Hepatocyte (in vitro differentiated cells): ENCODE data around the gene CDHR1. TPM values are rescaled to one million over a fixed set of nuclear protein-coding genes. Genes with fewer than 3 reads are reported as not detected.
A peak's percentile ranks its signal among the peaks of the same experiment; 100 is the strongest.

Source experiments
- DNase-seq: peaks from one replicate; pipeline ENCODE4 v3.0.0-alpha.2; 2016; ENCODE audit warnings: low spot score
- H2AFZ ChIP-seq: fragments of 200-600 bp; sonication (generic); 2 replicates; pipeline ENCODE4 v1.6.0; 2016; ENCODE audit warnings: antibody characterized with exemption, mild to moderate bottlenecking
- H3K27ac ChIP-seq: fragments of 200-600 bp; sonication (generic); 2 replicates; pipeline ENCODE4 v1.5.1; 2016; ENCODE audit warnings: mild to moderate bottlenecking
- H3K27me3 ChIP-seq: fragments of 200-600 bp; sonication (generic); 2 replicates; pipeline ENCODE4 v1.6.1; 2016
- H3K36me3 ChIP-seq: fragments of 200-600 bp; sonication (generic); replicated peaks from 2 replicates; pipeline ENCODE4 v1.5.1; 2016; ENCODE audit warnings: low read depth; ENCODE audit not compliant: insufficient read depth
- H3K4me1 ChIP-seq: fragments of 200-600 bp; sonication (generic); 2 replicates; pipeline ENCODE4 v1.5.1; 2016; ENCODE audit warnings: mild to moderate bottlenecking, moderate library complexity; ENCODE audit not compliant: insufficient read depth
- H3K4me2 ChIP-seq: fragments of 200-600 bp; sonication (generic); 2 replicates; pipeline ENCODE4 v1.6.0; 2016
- H3K4me3 ChIP-seq: fragments of 200-600 bp; sonication (generic); 2 replicates; pipeline ENCODE4 v1.5.1; 2016; ENCODE audit warnings: mild to moderate bottlenecking
- H3K79me2 ChIP-seq: fragments of 200-600 bp; sonication (generic); 2 replicates; pipeline ENCODE4 v1.6.0; 2017; ENCODE audit warnings: mild to moderate bottlenecking
- H3K9me2 ChIP-seq: fragments of 200-600 bp; sonication (generic); replicated peaks from 2 replicates; pipeline ENCODE4 v1.6.0; 2017; ENCODE audit warnings: mild to moderate bottlenecking; ENCODE audit not compliant: insufficient read depth
- H3K9me3 ChIP-seq: fragments of 200-600 bp; sonication (generic); 2 replicates; pipeline ENCODE4 v1.5.1; 2016; ENCODE audit warnings: low read depth, mild to moderate bottlenecking
- H4K20me1 ChIP-seq: fragments of 200-600 bp; sonication (generic); 2 replicates; pipeline ENCODE4 v1.6.0; 2016; ENCODE audit warnings: mild to moderate bottlenecking; ENCODE audit not compliant: insufficient read depth, poor library complexity, severe bottlenecking
- CTCF ChIP-seq: fragments of 200-600 bp; sonication (generic); IDR thresholded peaks from 2 replicates; pipeline ENCODE4 v1.5.1; 2016; ENCODE audit warnings: antibody characterized with exemption, mild to moderate bottlenecking; ENCODE audit not compliant: poor library complexity
- EZH2 ChIP-seq: fragments of 200-600 bp; sonication (generic); IDR thresholded peaks from 2 replicates; pipeline ENCODE4 v1.6.1; 2016; ENCODE audit warnings: antibody characterized with exemption, mild to moderate bottlenecking, borderline replicate concordance
- EZH2phosphoT487 ChIP-seq: fragments of 200-600 bp; sonication (generic); IDR thresholded peaks from one replicate; pipeline ENCODE4 v1.6.1; 2018; ENCODE audit warnings: antibody characterized with exemption, mild to moderate bottlenecking, low read depth, moderate library complexity; ENCODE audit not compliant: unreplicated experiment, severe bottlenecking
- WGBS: methylation state at CpG from one replicate; pipeline ENCODE4 v1.1.6; 2016; ENCODE audit warnings: low lambda C conversion rate; ENCODE audit errors: missing lambda C conversion rate; 5-methylcytosine and 5-hydroxymethylcytosine counted together
- polyA plus RNA-seq: library from polyadenylated mRNA; unstranded; fragments of >200 nt; fragmentation: Nextera tagmentation; extraction: Ambion mirVana; gene quantifications from 2 replicates; pipeline ENCODE4 v1.2.1, GENCODE V29; 2016
- total RNA-seq: library from RNA; depleted of rRNA; stranded (reverse); fragments of >200 nt; gene quantifications from 2 replicates; pipeline ENCODE4 v1.2.3, GENCODE V29; 2014

CDHR1 gene
- total and polyA plus RNA-seq, 2 experiments from 2014 or later: 0.03 TPM; not detected in 1

GRCh38 chr10:84204610-84205009 is 10.3 kb downstream of the CDHR1 start:
- H3K4me3 ChIP-seq: no peak overlapping the region
- no peak for DNase-seq
- H3K79me2 ChIP-seq: no peaks in the 10 kb centered on the region
- no peaks in the 10 kb centered on the region for H3K9me3 ChIP-seq
- H2AFZ ChIP-seq: no peak overlapping the region
- H4K20me1 ChIP-seq: no peaks in the 10 kb centered on the region
- WGBS: 87% methylated on average over 4 of the region's 4 CpGs
- H3K9me2 ChIP-seq: no peaks in the 10 kb centered on the region
- H3K27ac ChIP-seq: no peak overlapping the region
- no peaks in the 10 kb centered on the region for H3K4me1 ChIP-seq
- no peaks in the 10 kb centered on the region for H3K36me3 ChIP-seq
- H3K27me3 ChIP-seq: no peaks in the 10 kb centered on the region
- no peak overlapping the region for H3K4me2 ChIP-seq
- TF ChIP-seq CTCF: no peak
- no peak for TF ChIP-seq EZH2phosphoT487

DNA sequence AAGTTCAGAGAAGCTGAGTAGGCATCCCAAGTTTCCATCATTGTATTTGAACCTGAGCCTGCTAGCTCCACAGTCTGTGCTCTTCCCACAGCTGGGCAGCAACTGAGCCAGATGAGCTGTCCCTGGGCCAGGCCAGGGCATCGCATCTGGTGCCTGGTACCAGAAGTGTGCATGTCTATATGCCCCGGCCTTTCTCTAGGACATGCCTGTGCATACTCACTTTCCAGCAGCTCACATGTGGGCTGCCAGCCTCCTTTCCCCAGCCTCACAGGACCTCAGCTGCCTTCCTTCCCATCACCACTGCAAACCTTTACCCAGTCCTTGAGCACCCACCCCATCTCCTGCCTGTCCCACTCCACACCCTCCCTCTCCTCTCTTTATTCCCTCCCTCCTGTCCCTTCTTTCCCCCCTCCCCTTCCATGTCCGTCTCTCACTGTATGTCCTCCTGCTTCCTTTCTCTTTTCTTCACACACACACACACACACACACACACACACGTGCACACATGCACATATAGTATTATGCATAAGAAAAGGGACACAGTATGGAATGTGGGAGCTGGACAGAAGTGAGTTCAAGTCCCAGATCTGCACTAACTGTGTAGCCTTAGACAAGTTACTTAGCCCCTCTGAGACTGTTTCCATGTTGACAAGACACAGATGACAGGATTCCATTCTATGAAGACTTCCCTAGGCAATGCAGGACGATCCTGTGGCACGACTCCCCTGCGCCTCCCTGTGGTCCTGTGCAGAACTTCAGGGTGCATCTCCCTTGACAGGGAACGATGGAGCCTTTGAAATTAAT is 10.9 kb downstream of the CDHR1 start:
- Histone ChIP-seq H3K4me3 (no peak overlapping the region), H3K27ac (no peak overlapping the region), H3K9me2 (no peaks in the 10 kb centered on the region), H3K4me1 (no peaks in the 10 kb centered on the region), H2AFZ (no peak overlapping the region), H3K27me3 (no peaks in the 10 kb centered on the region), H3K4me2 (no peak overlapping the region), H3K9me3 (no peaks in the 10 kb centered on the region), H3K36me3 (no peaks in the 10 kb centered on the region), H3K79me2 (no peaks in the 10 kb centered on the region), H4K20me1 (no peaks in the 10 kb centered on the region)
- WGBS: 46% methylated on average over 8 of the region's 8 CpGs
- no peak for TF ChIP-seq EZH2phosphoT487
- peak; percentile 69 for TF ChIP-seq CTCF
- peak; percentile 72 for DNase-seq

DNA sequence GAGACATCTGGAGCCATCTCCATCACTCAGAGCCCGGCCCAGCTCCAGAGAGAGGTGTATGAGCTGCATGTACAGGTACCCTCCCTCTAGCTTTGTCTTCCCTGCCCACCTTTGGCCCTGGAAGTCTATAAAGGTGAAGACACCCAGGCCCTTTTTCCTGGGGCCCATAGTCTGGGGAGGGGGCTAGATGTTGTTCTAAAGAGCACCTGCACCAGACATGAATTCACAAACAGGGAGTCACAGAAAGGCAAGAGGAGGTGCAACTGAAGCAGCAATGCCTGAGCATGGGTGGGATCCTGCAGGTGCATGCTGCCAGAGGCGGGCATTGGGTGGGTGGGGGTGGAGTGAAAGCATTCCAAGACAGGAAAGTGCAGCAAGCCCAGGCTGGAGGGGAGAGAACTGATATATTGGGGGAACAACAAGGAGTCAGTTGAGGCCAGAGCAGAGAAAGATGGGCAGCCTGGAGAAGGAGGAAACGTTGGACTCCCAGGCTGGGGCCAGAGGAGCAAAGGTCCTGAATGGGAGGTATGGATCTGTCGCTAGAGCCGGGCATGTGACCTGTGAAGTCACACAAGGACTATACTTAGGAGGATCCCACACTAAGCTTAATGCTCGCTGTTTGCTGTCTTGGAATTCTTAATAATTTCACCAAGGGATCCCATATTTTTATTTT is 11.7 kb downstream of the CDHR1 start:
- WGBS: 70% methylated on average over 6 of the region's 6 CpGs
- Histone ChIP-seq H3K79me2 (no peaks in the 10 kb centered on the region), H3K27ac (no peak overlapping the region), H2AFZ (no peak overlapping the region), H3K36me3 (no peaks in the 10 kb centered on the region), H3K4me2 (no peak overlapping the region), H4K20me1 (no peaks in the 10 kb centered on the region), H3K9me3 (no peaks in the 10 kb centered on the region), H3K9me2 (no peaks in the 10 kb centered on the region), H3K27me3 (no peaks in the 10 kb centered on the region), H3K4me3 (no peak overlapping the region), H3K4me1 (no peaks in the 10 kb centered on the region)
- TF ChIP-seq EZH2 (no peak), EZH2phosphoT487 (no peak), CTCF (no peak)
- no peak for DNase-seq
